ENCODE measurements around the gene SELPLG. TPM values are rescaled to one million over a fixed set of nuclear protein-coding genes. Genes with fewer than 3 reads are reported as not detected.

SELPLG gene
- total RNA-seq, 4 donors from 2014 or later, result 2.1 to 6.0 (median 2.8) TPM

DNA sequence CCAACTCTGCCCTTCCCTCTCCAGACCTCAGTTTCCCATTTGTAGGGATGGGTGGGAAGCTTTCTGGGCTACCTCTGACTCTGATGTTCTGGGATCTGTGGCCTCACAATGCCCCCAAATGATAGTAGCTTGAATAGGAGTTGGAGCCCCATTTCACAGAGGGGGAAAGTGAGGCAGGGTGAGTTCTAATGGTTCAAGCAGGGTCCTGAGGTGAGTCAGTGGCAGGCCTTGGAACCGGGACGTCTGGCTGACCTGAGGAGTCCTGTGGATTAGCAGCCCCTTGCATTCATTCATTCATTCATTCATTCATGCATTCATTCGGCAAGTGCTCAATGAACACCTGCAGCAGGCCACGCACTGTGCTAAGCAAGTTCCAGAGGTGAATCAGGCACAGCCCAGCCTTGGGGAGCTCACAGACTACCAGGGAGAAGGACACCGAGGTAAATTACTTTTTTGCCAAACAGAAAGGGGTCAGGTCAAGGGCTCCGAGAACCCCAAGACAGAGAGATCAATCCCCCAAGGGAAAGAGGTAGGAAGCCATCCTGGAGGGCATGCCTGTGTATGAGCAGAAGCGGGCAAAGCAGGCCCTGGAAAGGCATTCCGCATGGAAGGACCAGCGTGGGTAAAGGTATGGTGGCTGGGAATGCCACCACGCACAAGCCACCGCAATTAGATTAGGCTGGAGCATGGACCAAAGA, 35.0 kb downstream of the SELPLG start:
- Histone ChIP-seq H3K27me3 (no peaks in the 10 kb centered on the region), H3K36me3 (no peaks in the 10 kb centered on the region), H3K4me3 (replicated peaks in 1 of 3) (no peak overlapping the region), H3K9me3 (no peaks in the 10 kb centered on the region), H3K4me1 (no peaks in the 10 kb centered on the region), H3K27ac (no peak overlapping the region)
- TF ChIP-seq, protein P1, sequence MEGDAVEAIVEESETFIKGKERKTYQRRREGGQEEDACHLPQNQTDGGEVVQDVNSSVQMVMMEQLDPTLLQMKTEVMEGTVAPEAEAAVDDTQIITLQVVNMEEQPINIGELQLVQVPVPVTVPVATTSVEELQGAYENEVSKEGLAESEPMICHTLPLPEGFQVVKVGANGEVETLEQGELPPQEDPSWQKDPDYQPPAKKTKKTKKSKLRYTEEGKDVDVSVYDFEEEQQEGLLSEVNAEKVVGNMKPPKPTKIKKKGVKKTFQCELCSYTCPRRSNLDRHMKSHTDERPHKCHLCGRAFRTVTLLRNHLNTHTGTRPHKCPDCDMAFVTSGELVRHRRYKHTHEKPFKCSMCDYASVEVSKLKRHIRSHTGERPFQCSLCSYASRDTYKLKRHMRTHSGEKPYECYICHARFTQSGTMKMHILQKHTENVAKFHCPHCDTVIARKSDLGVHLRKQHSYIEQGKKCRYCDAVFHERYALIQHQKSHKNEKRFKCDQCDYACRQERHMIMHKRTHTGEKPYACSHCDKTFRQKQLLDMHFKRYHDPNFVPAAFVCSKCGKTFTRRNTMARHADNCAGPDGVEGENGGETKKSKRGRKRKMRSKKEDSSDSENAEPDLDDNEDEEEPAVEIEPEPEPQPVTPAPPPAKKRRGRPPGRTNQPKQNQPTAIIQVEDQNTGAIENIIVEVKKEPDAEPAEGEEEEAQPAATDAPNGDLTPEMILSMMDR (IDR thresholded peaks at IDR 0.05), result no peak
- TF ChIP-seq POLR2A (IDR thresholded peaks at IDR 0.05), result no peak
- WGBS, 2 donors, result 91 to 93% methylated on average over 11 of the region's 11 CpGs
- intact Hi-C loops (cut with DNase I), result no loop called here
- no peak for DNase-seq

DNA sequence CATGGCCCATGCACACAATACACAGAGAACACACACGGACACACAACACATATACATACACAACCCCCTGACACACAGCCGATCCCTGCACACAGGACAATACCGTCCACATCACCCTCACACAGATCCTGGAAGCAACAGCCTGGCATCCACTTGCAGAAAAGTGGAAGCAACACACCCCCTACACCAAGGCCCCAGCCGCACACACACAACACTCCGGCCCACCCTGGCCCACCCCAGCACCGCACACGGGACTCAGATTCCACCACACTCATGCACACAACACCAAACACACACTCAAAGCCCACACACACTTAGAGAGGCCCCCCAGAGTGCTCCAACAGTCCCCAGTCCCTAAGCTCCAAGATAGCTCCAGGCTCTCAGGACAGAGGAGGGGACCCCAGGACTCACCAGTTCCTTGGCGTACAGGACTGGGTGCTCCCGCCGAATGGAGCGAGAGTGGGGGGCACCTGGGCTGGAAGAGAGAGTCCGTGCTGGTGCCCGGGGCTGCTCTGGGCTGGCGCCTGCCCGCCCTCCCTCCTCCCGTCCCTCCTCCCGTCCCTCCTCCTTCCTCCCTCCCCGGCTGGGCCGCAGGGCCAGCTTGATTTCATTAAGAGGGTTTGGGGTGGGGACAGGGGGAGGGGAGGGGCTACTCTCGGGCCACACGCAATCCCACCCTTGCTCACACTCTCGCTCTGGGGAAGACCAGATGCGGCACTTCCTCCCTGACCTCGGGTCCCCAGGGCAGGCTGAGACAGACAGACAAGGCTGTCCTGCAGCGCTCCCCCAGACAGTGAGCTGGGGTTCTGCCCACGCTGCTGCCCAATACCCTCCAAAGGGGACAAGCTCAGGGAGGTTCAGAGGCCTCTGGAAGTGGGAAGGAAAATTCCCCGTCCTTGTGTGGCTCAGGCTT, 35.9 kb downstream of the SELPLG start, which contains the start of gene TMEM119:
TSS of gene TMEM119 (minus strand) at position 526 of the 913 bp plus-strand sequence. CDS start 5,701 bp downstream, outside the sequence.
- Histone ChIP-seq H3K36me3 (no peaks in the 10 kb centered on the region), H3K9me3 (no peaks in the 10 kb centered on the region), H3K4me1 (no peaks in the 10 kb centered on the region), H3K27me3 (no peaks in the 10 kb centered on the region), H3K27ac (peak within 1 kb of the TSS in 1 of 3 donors; percentile 33), H3K4me3 (replicated peaks in 1 of 3) (peak within 1 kb of the TSS in 1 of 3 donors; percentile 10)
- TF ChIP-seq, protein P1 (IDR thresholded peaks at IDR 0.05), result no peak
- no peak for TF ChIP-seq POLR2A (IDR thresholded peaks at IDR 0.05)
- intact Hi-C loops (cut with DNase I), result no loop called here
- DNase-seq, result no peak
- 38 to 41% methylated on average over 19 to 22 of the region's 27 CpGs for WGBS, 2 donors

DNA sequence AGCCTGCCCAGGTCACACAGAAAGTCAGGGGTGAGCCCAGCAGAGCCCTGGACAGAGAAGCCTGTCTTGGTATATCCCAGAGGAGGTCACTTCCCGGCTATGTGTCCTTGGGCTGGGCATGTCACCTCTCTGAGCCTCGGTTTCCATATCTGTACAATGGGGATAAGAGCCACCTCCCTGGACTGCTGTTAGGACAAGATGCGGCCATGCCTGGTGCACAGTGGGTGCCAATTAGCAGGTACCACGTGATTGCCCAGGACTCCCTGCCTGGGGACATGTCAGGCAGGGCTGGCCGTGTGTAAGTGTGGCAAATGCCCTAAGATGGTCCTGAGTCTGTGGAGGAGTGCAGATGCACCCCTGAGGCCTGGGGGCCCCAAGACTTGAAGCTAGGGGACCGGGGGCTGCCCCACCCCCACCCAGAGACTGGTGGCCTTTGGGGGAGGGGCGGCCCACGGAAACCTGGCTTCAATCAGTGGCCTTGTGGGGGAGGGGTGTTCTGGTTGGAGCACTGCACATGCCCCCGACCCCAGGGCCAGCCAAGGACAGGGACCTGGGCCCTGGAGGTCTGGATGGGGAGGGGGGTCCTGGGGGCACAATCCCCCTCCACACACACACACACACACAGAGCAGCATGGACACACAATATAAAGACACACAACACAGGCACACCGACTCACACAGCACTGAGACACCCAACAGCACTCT, 36.7 kb downstream of the SELPLG start:
- Histone ChIP-seq H3K36me3 (no peaks in the 10 kb centered on the region), H3K27ac (no peak overlapping the region), H3K27me3 (no peaks in the 10 kb centered on the region), H3K4me1 (no peaks in the 10 kb centered on the region), H3K9me3 (no peaks in the 10 kb centered on the region), H3K4me3 (replicated peaks in 1 of 3) (no peak overlapping the region)
- no peak for TF ChIP-seq POLR2A (IDR thresholded peaks at IDR 0.05)
- TF ChIP-seq, protein P1 (IDR thresholded peaks at IDR 0.05), result no peak
- WGBS, 2 donors, result 31 to 71% methylated on average over 3 to 4 of the region's 10 CpGs
- intact Hi-C loops (cut with DNase I), result no loop called here
- DNase-seq, result no peak

DNA sequence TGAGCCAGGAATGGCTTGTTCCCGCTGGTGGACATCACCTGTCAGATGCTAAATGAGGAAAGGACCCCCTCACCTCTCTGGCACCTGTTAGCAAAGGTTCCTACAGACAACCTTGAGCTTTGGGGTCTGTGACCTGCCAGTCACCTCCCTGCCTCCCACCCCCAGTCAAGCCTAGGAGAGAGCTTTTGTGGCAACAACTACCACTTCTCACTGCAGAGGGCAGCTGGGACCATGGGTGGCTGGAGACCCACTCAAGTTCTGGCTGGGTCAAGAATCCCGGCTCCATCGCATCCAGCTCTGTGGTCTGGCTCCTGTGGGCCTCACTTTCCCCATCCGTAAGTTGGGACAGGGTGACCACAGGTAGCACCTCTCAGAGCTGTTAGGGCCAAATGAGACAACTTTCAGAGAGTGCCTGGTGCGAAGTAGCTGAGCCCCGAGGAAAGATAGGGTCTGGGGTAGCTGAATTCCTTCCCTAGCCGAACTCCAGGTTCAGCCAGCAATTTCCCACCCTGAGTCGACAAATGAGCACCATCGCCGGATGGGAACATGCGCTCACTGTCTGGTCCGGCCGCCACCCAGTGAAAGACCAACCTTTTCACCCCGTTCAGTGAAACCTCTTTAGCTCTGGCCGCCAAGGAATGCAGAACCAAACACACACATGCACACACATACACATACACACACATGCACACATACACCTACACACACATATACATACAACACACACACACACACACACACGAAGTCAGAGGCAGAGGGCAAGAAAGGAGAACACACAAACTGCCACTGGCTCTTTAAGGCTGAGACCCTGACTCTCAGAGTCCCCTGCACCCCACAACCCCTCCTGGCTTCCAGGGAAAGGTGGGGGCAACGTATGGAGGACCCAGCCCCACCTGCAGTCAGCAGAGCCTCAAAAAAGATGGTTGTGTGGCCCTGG, 37.7 kb downstream of the SELPLG start:
- TF ChIP-seq, protein P1 (IDR thresholded peaks at IDR 0.05), result no peak
- no peak for TF ChIP-seq POLR2A (IDR thresholded peaks at IDR 0.05)
- H3K9me3 ChIP-seq, result no peaks in the 10 kb centered on the region
- no peaks in the 10 kb centered on the region for H3K4me1 ChIP-seq
- no peak overlapping the region for H3K27ac ChIP-seq
- 71% methylated on average over 14 to 17 of the region's 17 CpGs for WGBS, 2 donors
- H3K27me3 ChIP-seq, result no peaks in the 10 kb centered on the region
- no peaks in the 10 kb centered on the region for H3K36me3 ChIP-seq
- intact Hi-C loops (cut with DNase I), result no loop called here
- no peak overlapping the region for H3K4me3 ChIP-seq (replicated peaks in 1 of 3)
- DNase-seq, result no peak
